HCT116 (cell line): Measurements from ENCODE around the gene HPCAL1. TPM values are rescaled to one million over a fixed set of nuclear protein-coding genes. Genes with fewer than 3 reads are reported as not detected.
A peak's percentile ranks its signal among the peaks of the same experiment; 100 is the strongest.

Experiments used
- ATAC-seq: fragments of 200-7000 bp; cut with Tn5 transposase; 2 replicates; pipeline ENCODE4 v1.9.1; 2020; ENCODE audit warnings: mild to moderate bottlenecking, moderate library complexity
- BruUV-seq: library from RNA; stranded (reverse); fragments of 400-500 nt; replicated peaks from 2 replicates; lab custom pipeline; 2021; lab: Mats Ljungman, UMichigan
- CTCF ChIA-PET: fragments of 300-600 bp; sonication (Branson Sonifier 250); formaldehyde crosslinking; loops from one replicate; lab custom pipeline; 2021; ENCODE audit warnings: antibody characterized with exemption; lab: Charles Lee
- POLR2A ChIA-PET: fragments of 300-600, 350-600 bp; sonication (Branson Sonifier 250); formaldehyde crosslinking; loops from one replicate; lab custom pipeline; 2021; ENCODE audit warnings: antibody characterized with exemption; lab: Charles Lee
- RAD21 ChIA-PET, 2 experiments: fragments of 300-600 bp; sonication (Branson Sonifier 250); formaldehyde crosslinking; loops; one replicate each; lab custom pipeline; 2023; ENCODE audit warnings: low total read pairs in 2 of 2; ENCODE audit not compliant: uncharacterized antibody in 2 of 2, unreplicated experiment in 2 of 2, low non-redundant PET in 1 of 2; lab: Charles Lee
- DNase-seq: peaks from one replicate; pipeline ENCODE4 v3.0.0-alpha.2; 2010; ENCODE audit warnings: low read depth, low spot score
- H2AFZ ChIP-seq: fragments of 200-600 bp; shearing (Covaris generic), sonication (generic); 2 replicates; pipeline ENCODE4 v1.6.1; 2017; ENCODE audit warnings: low read depth, mixed run types, mixed read lengths, antibody characterized with exemption, low read length; ENCODE audit not compliant: poor library complexity, severe bottlenecking
- H3K27ac ChIP-seq: 2 replicates; pipeline ENCODE4 v1.5.1; 2012; ENCODE audit warnings: low read depth, low read length
- H3K27me3 ChIP-seq: fragments of 200-600 bp; sonication (generic); 2 replicates; pipeline ENCODE4 v1.6.1; 2016; ENCODE audit warnings: mixed run types, low read length, mixed read lengths; ENCODE audit not compliant: insufficient read depth
- H3K36me3 ChIP-seq, 2 experiments: fragments of 200-500 bp in 1 of 2; fragments of 200-600 bp in 1 of 2; sonication (Bioruptor generic) in 1 of 2; sonication (generic) in 1 of 2; 2 replicates each; pipeline versions ENCODE4 v1.5.1 to v1.6.1; 2014 to 2016; ENCODE audit warnings: low read length in 2 of 2, inconsistent platforms in 1 of 2, mixed read lengths in 1 of 2, mixed run types in 1 of 2; ENCODE audit not compliant: insufficient read depth in 2 of 2, control insufficient read depth in 1 of 2
- H3K4me1 ChIP-seq, 2 experiments: fragments of 200-600 bp in 1 of 2; sonication (generic) in 1 of 2; 2 replicates each; pipeline versions ENCODE4 v1.5.1 to v1.6.1; 2012 to 2017; ENCODE audit warnings: low read length in 2 of 2, inconsistent platforms in 1 of 2, mild to moderate bottlenecking in 1 of 2, mixed read lengths in 1 of 2, mixed run types in 1 of 2, moderate library complexity in 1 of 2; ENCODE audit not compliant: insufficient read depth in 2 of 2, control insufficient read depth in 1 of 2
- H3K4me2 ChIP-seq: fragments of 200-600 bp; sonication (generic); 2 replicates; pipeline ENCODE4 v1.6.1; 2017; ENCODE audit warnings: mixed run types, low read length, mixed read lengths
- H3K4me3 ChIP-seq, 2 experiments: fragments of 200-600 bp in 1 of 2; sonication (generic) in 1 of 2; replicated peaks in 1 of 2; 2 replicates each; pipeline ENCODE4 v1.5.1; 2011 to 2016; ENCODE audit warnings: low read length in 2 of 2, control low read depth in 1 of 2, low read depth in 1 of 2, mild to moderate bottlenecking in 1 of 2, mixed read lengths in 1 of 2, mixed run types in 1 of 2
- H3K79me2 ChIP-seq: fragments of 200-600 bp; sonication (generic); 2 replicates; pipeline ENCODE4 v1.6.1; 2017; ENCODE audit warnings: mild to moderate bottlenecking, mixed run types, low read length, moderate library complexity, mixed read lengths; ENCODE audit not compliant: insufficient read depth
- H3K9ac ChIP-seq: fragments of 200-600 bp; sonication (generic); 2 replicates; pipeline ENCODE4 v1.6.1; 2016; ENCODE audit warnings: low read length, mixed read lengths
- H3K9me2 ChIP-seq: fragments of 200-600 bp; sonication (generic), shearing (Covaris generic); 2 replicates; pipeline ENCODE4 v1.6.1; 2017; ENCODE audit warnings: mixed run types, mild to moderate bottlenecking, moderate library complexity; ENCODE audit not compliant: insufficient read depth
- H3K9me3 ChIP-seq, 2 experiments: fragments of 200-500 bp in 1 of 2; fragments of 200-600 bp in 1 of 2; sonication (Bioruptor generic) in 1 of 2; sonication (generic) in 1 of 2; 2 replicates each; pipeline ENCODE4 v1.6.1; 2014 to 2017; ENCODE audit warnings: low read length in 2 of 2, mixed read lengths in 2 of 2, inconsistent platforms in 1 of 2, low read depth in 1 of 2, mild to moderate bottlenecking in 1 of 2, mixed run types in 1 of 2, moderate library complexity in 1 of 2; ENCODE audit not compliant: control insufficient read depth in 1 of 2, insufficient read depth in 1 of 2
- H4K20me1 ChIP-seq: fragments of 200-600 bp; sonication (generic), shearing (Covaris generic); 2 replicates; pipeline ENCODE4 v1.6.1; 2017; ENCODE audit warnings: mixed run types, mild to moderate bottlenecking, moderate library complexity; ENCODE audit not compliant: insufficient read depth
- CBX3 ChIP-seq: IDR thresholded peaks from 2 replicates; pipeline ENCODE4 v1.6.1; 2012; ENCODE audit warnings: low read depth
- POLR2AphosphoS5 ChIP-seq: IDR thresholded peaks from 2 replicates; pipeline ENCODE4 v1.6.1; 2011; ENCODE audit warnings: mild to moderate bottlenecking, low read depth, low read length, moderate library complexity
- YY1 ChIP-seq: IDR thresholded peaks from 2 replicates; pipeline ENCODE4 v1.6.1; 2011; ENCODE audit warnings: low read length, low read depth, moderate library complexity, mild to moderate bottlenecking; ENCODE audit not compliant: insufficient replicate concordance; ENCODE audit errors: extremely low read depth
- intact Hi-C: fragments of 100-400 bp; cut with micrococcal nuclease; formaldehyde crosslinking; loops from 2 replicates; pipeline ENCODE4 v1.10.0; 2022
- total RNA-seq: library from RNA; stranded (reverse); gene quantifications from one replicate; pipeline ENCODE4 v1.2.1, GENCODE V29; 2021; ENCODE audit not compliant: unreplicated experiment

HPCAL1 gene
- total RNA-seq, 1 experiment from 2014 or later: 111 TPM

GRCh38 chr2:10404324-10405143, 101.8 kb downstream of the HPCAL1 start:
- no TSS peak for BruUV-seq
- ATAC-seq (no peak), DNase-seq (no peak)
- Histone ChIP-seq H3K79me2 (peaks cover 40% of the 10 kb centered on the region), H3K4me2 (peak overlapping the region; percentile 53), H3K27me3 (no peaks in the 10 kb centered on the region), H3K27ac (peak overlapping the region; percentile 52), H3K4me1 (peaks cover 68 to 94% of the 10 kb centered on the region in 2 experiments), H3K9ac (peak overlapping the region; percentile 24; the same call in 1 of the 2 replicates), H3K9me2 (no peaks in the 10 kb centered on the region), H3K9me3 (no peaks in the 10 kb centered on the region), H2AFZ (no peak overlapping the region), H4K20me1 (no peaks in the 10 kb centered on the region), H3K4me3 (no peak overlapping the region), H3K36me3 (peaks cover 2 to 11% of the 10 kb centered on the region in 2 experiments; a peak in 2 of 4 replicates)
- ChIA-PET CTCF (no interaction called here), RAD21 (no interaction called here), POLR2A (interaction anchor here (1.3 kb wide), 1 partner anchor 35 kb away, joined by 3 read pairs; no protein-coding TSS in a partner anchor)
- intact Hi-C loops: no loop called here
- TF ChIP-seq POLR2AphosphoS5: no peak
- TF ChIP-seq YY1: peak; percentile 16

- intact Hi-C loops: no loop called here
- BruUV-seq: no TSS peak
- Histone ChIP-seq H3K9me2 (no peaks in the 10 kb centered on the region), H3K4me1 (peaks cover 68 to 87% of the 10 kb centered on the region in 2 experiments), H3K4me2 (peak overlapping the region; percentile 53), H3K79me2 (peaks cover 31% of the 10 kb centered on the region), H3K9me3 (no peaks in the 10 kb centered on the region), H3K27me3 (no peaks in the 10 kb centered on the region), H2AFZ (no peak overlapping the region), H3K9ac (peak overlapping the region; percentile 24; the same call in 1 of the 2 replicates), H3K4me3 (no peak overlapping the region), H3K27ac (peak overlapping the region; percentile 52), H4K20me1 (no peaks in the 10 kb centered on the region), H3K36me3 (peaks cover 2 to 6% of the 10 kb centered on the region in 2 experiments; a peak in 1 of 4 replicates)
- ATAC-seq (no peak), DNase-seq (no peak)
- TF ChIP-seq POLR2AphosphoS5 (peak; percentile 56; the same call in 1 of the 2 replicates), CBX3 (no peak)
- POLR2A ChIA-PET: interaction anchor here (0.8 to 1.3 kb wide), 2 partner anchors 34 to 102 kb away, joined by 3 read pairs; no protein-coding TSS in a partner anchor
- RAD21 ChIA-PET: no interaction called here
- CTCF ChIA-PET: no interaction called here
Measured at GRCh38 chr2:10405448-10405847, 102.7 kb downstream of the HPCAL1 start.
